ENCODE data around the gene FYB2. TPM values are rescaled to one million over a fixed set of nuclear protein-coding genes. Genes with fewer than 3 reads are reported as not detected.

Gene FYB2
- polyA plus RNA-seq, 1 donor (not counting 4 experiments of a cell fraction or from before 2014, with no cell fraction given), result not detected

GRCh38 chr1:56834137-56834900, 15.1 kb upstream of the FYB2 start:
- Histone ChIP-seq H2AFZ (ENCODE audit: control insufficient read depth, low read length) (no peak overlapping the region), H3K9me3 (ENCODE audit: control insufficient read depth, low read depth, low read length) (no peaks in the 10 kb centered on the region), H3K4me3 (ENCODE audit: control insufficient read depth in 2 of 3, extremely low read depth in 1 of 3, insufficient read depth in 2 of 3, low read depth in 1 of 3, low read length in 3 of 3) (no peak overlapping the region), H3K79me2 (ENCODE audit: control insufficient read depth, insufficient read depth, low read length) (no peaks in the 10 kb centered on the region), H3K4me1 (ENCODE audit: control insufficient read depth, extremely low read depth, insufficient read depth, low read length) (peaks cover 13% of the 10 kb centered on the region), H3K4me2 (ENCODE audit: control insufficient read depth, extremely low read depth, insufficient read depth, low read depth, low read length) (no peak overlapping the region), H3K9me1 (ENCODE audit: control insufficient read depth, extremely low read depth, insufficient read depth, low read length) (no peaks in the 10 kb centered on the region), H4K20me1 (ENCODE audit: control insufficient read depth, extremely low read depth, insufficient read depth, low read length) (no peaks in the 10 kb centered on the region), H3K9ac (ENCODE audit: control insufficient read depth, extremely low read depth, insufficient read depth, low read length) (no peak overlapping the region), H3K27ac (ENCODE audit: control insufficient read depth, insufficient read depth, low read length) (no peak overlapping the region), H3K27me3 (ENCODE audit: control insufficient read depth, extremely low read depth, insufficient read depth, low read length) (no peaks in the 10 kb centered on the region), H3K36me3 (ENCODE audit: control insufficient read depth in 2 of 2, extremely low read depth in 1 of 2, insufficient read depth in 2 of 2, low read length in 2 of 2) (no peaks in the 10 kb centered on the region)
- dilution Hi-C loops (cut with MboI; ENCODE audit: extremely low pct_ligation_motif_present, low sequenced_read_pairs), result no loop called here
- DNase-seq (ENCODE audit: low read depth, low spot score), result no peak
- no peak for TF ChIP-seq EZH2 (IDR thresholded peaks at IDR 0.05; ENCODE audit: low read length)
- TF ChIP-seq, protein P1, sequence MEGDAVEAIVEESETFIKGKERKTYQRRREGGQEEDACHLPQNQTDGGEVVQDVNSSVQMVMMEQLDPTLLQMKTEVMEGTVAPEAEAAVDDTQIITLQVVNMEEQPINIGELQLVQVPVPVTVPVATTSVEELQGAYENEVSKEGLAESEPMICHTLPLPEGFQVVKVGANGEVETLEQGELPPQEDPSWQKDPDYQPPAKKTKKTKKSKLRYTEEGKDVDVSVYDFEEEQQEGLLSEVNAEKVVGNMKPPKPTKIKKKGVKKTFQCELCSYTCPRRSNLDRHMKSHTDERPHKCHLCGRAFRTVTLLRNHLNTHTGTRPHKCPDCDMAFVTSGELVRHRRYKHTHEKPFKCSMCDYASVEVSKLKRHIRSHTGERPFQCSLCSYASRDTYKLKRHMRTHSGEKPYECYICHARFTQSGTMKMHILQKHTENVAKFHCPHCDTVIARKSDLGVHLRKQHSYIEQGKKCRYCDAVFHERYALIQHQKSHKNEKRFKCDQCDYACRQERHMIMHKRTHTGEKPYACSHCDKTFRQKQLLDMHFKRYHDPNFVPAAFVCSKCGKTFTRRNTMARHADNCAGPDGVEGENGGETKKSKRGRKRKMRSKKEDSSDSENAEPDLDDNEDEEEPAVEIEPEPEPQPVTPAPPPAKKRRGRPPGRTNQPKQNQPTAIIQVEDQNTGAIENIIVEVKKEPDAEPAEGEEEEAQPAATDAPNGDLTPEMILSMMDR (optimal IDR thresholded peaks at IDR 0.05 in 1 of 3, IDR thresholded peaks at IDR 0.05 in 1 of 3, conservative IDR thresholded peaks at IDR 0.05 in 1 of 3; ENCODE audit: extremely low read depth in 1 of 3, insufficient read depth in 2 of 3, low read length in 3 of 3), result no peak
- no peak for FAIRE-seq

DNA sequence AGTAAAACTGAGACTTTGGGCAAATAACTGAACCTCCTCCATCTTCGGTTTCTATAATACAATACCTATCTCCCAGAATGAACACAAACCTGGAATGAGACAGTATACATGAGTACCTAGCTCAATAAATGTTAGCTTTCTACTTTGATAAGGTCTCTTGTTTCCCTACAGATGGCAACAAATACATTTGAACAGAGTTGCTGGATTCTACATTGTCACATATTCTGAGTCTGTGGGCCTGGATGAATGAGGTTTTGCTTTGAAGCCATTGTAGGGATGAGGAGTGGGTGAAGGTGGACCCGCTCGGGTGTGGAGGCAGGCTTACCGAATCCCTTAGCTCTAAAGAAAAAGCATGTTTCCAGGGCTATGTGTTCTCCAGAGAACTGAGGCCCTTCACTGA, 13.9 kb upstream of the FYB2 start:
- H3K9me1 ChIP-seq (ENCODE audit: control insufficient read depth, extremely low read depth, insufficient read depth, low read length), result no peaks in the 10 kb centered on the region
- dilution Hi-C loops (cut with MboI; ENCODE audit: extremely low pct_ligation_motif_present, low sequenced_read_pairs), result no loop called here
- H3K4me3 ChIP-seq (ENCODE audit: control insufficient read depth in 2 of 3, extremely low read depth in 1 of 3, insufficient read depth in 2 of 3, low read depth in 1 of 3, low read length in 3 of 3), result no peak overlapping the region
- peak overlapping the region; percentile 17 for H3K27ac ChIP-seq (ENCODE audit: control insufficient read depth, insufficient read depth, low read length)
- peaks cover 13% of the 10 kb centered on the region for H3K4me1 ChIP-seq (ENCODE audit: control insufficient read depth, extremely low read depth, insufficient read depth, low read length)
- no peak overlapping the region for H3K9ac ChIP-seq (ENCODE audit: control insufficient read depth, extremely low read depth, insufficient read depth, low read length)
- H3K4me2 ChIP-seq (ENCODE audit: control insufficient read depth, extremely low read depth, insufficient read depth, low read depth, low read length), result peak overlapping the region; percentile 66
- no peaks in the 10 kb centered on the region for H3K79me2 ChIP-seq (ENCODE audit: control insufficient read depth, insufficient read depth, low read length)
- FAIRE-seq, result peak; percentile 63
- TF ChIP-seq, protein P1 (optimal IDR thresholded peaks at IDR 0.05 in 1 of 3, IDR thresholded peaks at IDR 0.05 in 1 of 3, conservative IDR thresholded peaks at IDR 0.05 in 1 of 3; ENCODE audit: extremely low read depth in 1 of 3, insufficient read depth in 2 of 3, low read length in 3 of 3), result no peak
- TF ChIP-seq EZH2 (IDR thresholded peaks at IDR 0.05; ENCODE audit: low read length), result no peak
- no peak for DNase-seq (ENCODE audit: low read depth, low spot score)
- H4K20me1 ChIP-seq (ENCODE audit: control insufficient read depth, extremely low read depth, insufficient read depth, low read length), result no peaks in the 10 kb centered on the region
- no peaks in the 10 kb centered on the region for H3K27me3 ChIP-seq (ENCODE audit: control insufficient read depth, extremely low read depth, insufficient read depth, low read length)
- no peaks in the 10 kb centered on the region for H3K36me3 ChIP-seq (ENCODE audit: control insufficient read depth in 2 of 2, extremely low read depth in 1 of 2, insufficient read depth in 2 of 2, low read length in 2 of 2)
- no peaks in the 10 kb centered on the region for H3K9me3 ChIP-seq (ENCODE audit: control insufficient read depth, low read depth, low read length)
- H2AFZ ChIP-seq (ENCODE audit: control insufficient read depth, low read length), result no peak overlapping the region
